Gastroesophageal sphincter (tissue), 3 donors: ENCODE data around the gene RPRD1B.

Experiments used
- CTCF ChIP-seq, 4 experiments: fragments of 200-600 bp in 2 of 4; fragments of 450-650 bp in 2 of 4; sonication (generic) in 1 of 4; IDR thresholded peaks; one replicate each; pipeline ENCODE4 v1.5.1; 2017 to 2019; ENCODE audit warnings: antibody characterized with exemption in 4 of 4, mild to moderate bottlenecking in 2 of 4, moderate library complexity in 2 of 4
- POLR2A ChIP-seq, 2 donors: fragments of 450-650 bp; IDR thresholded peaks; one replicate each; pipeline ENCODE4 v1.6.1; 2017; ENCODE audit warnings: antibody characterized with exemption in 2 of 2, mild to moderate bottlenecking in 2 of 2, moderate library complexity in 1 of 2

- TF ChIP-seq CTCF (IDR thresholded peaks at IDR 0.05) (no peak), POLR2A (IDR thresholded peaks at IDR 0.05) (no peak)
These were observed 100.3 kb downstream of the RPRD1B start for GRCh38 chr20:38133680-38134426.
